Measurements from ENCODE around the gene DPP4.
"Not testable (repeated sequence)": the region's sequence is repeated elsewhere in the genome, so short reads cannot be mapped to it uniquely, and the experiment has no call there.

DPP4 gene

DNA sequence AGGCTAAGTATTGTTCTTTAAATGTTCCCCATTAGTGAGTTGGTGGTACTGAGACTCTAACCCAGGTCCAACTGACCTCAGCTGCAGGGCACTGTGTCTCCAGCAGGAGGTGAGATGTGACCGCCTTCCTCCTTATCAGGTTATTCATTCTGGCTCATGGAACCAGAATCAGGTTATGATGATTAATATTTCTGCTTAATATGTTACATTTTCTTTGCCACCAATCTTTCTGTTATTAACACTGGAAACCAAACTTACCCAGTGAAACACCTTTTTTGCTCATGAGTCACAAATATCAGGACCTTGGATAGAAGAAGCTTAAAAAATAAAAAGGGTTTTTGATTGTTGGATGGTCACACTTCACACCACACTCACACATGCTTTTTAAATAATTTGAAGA is 85.4 kb downstream of the DPP4 start:
- no peak for DNase-seq (ENCODE audit: low read depth)

DNA sequence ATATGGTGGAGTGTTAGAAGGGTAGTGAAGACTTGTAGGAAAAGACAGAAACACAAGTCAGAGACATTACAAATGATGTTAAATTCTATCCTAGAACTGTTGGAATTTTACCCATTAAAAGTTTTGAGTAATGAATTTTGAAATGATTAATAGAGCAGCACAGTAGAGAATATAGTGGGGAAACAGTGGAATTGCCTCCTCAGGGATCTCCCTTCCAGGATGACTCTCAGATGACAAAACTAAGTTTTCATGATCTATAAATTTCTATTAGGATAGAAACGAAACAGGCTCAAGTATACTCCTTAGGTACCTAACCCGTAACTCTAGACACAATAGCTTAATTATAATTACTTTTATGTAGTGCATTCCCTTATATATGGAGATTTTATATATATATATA is 86.7 kb downstream of the DPP4 start:
- no peak for DNase-seq (ENCODE audit: low read depth)

DNA sequence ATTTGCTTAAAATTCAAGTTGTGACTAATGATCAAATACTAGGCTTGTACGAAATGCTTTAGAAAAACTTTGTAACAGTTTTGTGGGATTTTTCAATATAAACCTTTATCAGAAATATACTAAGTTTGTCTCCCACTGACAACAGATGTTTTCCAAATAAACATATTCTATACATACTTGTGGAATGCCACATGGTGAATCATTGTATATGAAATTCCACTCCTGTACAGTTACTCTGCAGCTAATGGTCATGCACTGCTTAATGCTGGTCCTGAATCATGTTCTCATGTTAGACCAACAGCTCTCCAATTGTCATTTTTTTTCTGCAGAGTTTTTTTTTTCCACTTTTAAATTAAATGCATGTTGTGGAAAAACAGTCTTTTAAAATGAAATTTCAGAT is 90.1 kb downstream of the DPP4 start:
- DNase-seq (ENCODE audit: low read depth), result no peak

DNA sequence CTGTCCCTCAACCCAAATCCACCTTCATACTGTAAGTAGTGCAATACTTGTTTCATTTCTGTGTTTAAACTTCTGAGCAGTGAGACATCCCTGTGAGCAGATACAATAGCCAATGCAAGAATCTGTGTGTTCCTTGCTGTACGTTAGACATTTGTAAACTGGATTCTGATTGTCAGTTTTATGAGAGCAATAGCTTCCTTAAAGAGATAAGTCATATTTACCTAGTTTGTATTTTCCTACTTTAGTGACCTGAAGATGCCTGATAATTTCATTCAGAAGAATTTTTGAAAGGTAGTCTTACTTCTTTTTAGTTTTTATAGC is 90.7 kb downstream of the DPP4 start:
- no peak for DNase-seq (ENCODE audit: low read depth)

DNA sequence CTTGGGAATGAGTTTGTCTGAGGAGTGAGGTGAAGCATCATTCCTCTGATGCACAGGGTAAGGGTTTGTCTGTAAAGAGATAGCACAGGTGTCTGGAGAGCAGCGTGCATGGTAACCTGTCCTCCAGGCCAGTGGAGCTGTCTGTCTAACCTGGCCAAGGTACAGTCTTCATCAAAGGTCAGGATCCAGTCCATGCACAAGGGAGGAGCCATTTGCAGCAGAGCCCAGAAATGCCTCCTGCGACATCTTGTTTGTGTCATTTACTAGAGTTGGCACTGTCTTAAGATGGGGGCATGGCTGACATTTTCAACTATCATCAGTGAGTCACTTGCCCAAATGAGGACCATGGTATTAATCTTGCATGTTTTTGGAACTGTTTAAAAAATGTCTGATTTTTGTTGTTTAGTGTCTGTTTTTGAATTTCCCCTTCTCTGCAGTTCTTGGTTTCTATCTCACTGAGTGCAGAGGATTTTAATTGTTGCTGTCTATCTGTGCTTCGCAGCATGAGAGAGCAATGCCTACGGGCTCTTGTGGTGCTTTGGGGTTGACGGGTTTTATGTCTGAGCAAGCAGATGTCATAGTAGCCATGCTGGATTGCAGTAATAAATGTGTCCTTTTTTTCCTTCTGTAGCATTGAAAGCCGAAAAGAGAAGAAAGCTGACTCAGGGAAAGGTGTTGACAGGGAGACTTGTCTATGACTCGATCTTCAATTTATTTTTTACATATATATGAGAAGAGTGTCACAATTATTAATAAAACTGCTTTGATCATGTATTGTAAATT is 91.3 kb downstream of the DPP4 start:
- DNase-seq (ENCODE audit: low read depth), result no peak

DNA sequence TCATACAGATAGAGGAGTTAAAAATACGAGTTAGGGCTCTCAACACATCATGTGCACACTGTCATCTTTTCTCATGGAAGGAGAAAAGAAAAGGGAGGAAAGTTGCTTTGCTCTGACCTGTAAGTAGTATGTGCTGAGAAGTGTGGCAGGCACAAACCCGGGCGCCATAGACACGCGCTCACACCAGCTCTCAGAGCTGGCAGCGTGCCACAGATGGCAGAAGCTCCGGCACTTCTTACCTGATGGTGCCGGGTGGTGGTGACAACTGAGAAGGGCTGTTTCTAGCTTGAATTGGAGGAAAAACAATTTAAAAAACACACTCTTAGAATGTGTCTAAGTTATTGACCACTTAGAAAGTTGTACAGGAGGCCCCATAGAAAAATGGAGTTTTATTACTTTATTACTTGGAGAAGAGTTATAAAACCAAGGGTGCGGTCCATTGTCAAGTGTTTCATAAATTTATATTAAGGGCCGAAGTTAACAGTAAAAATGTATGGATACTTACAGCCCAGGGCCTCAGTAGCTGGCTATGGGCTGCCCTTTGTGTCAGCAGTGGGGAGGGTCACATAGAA is 92.2 kb downstream of the DPP4 start:
- no peak for DNase-seq (ENCODE audit: low read depth)

DNA sequence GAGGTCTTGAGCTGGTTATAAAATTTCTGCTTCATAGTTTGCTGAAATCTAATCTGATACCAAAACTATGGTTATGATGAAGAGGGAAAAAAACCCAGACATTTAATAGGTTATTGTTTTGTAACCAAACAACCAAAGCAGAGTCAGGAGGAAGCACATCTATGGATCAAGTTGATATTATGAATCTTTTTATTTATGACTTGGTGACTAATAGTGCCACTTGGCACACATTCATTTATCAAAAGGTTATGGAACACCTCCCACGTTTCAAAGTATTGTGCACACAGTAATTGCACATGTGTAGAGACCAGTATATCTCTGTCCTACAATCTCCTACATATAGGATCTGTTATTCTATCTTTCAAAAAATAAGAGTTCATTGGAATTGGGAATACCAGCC is 93.0 kb downstream of the DPP4 start:
- DNase-seq (ENCODE audit: low read depth), result no peak

DNA sequence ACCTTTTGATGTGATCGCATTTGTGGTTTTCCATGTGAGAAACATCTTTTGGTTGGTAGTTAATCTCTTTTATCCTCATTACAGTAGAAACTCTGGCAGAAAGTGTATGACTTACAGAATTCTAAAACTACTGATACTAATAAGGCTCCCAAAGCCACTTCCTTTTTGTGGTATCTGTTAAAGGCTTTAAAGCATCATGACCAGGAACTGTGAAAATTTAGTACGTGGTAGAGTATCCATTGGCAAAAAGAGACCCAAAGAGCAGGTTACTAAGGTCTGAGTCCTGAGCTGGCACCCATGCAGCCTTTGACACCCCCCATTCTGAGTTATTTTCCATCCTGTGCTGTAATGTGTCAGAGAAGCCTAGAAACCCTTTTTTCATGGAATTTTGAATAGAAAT is 94.5 kb downstream of the DPP4 start:
- DNase-seq (ENCODE audit: low read depth), result no peak

DNA sequence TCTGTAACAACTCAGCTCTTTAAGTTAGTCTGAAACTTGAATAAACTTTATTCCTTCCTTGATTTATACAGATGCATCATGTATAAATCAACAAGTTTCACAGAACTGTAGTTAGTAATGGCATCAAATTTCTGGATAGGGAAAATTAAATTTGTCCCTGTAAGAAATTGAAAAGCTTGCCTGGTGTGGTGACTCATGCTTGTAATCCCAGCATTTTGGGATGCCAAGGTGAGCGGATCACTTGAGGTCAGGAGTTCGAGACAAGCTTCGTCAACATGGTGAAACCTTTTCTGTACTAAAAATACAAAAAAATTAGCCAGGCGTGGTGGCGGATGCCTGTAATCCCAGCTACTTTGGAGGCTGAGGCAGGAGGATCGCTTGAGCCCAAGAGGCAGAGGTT is 96.1 kb downstream of the DPP4 start:
- not testable (repeated sequence) for DNase-seq (ENCODE audit: low read depth)

DNA sequence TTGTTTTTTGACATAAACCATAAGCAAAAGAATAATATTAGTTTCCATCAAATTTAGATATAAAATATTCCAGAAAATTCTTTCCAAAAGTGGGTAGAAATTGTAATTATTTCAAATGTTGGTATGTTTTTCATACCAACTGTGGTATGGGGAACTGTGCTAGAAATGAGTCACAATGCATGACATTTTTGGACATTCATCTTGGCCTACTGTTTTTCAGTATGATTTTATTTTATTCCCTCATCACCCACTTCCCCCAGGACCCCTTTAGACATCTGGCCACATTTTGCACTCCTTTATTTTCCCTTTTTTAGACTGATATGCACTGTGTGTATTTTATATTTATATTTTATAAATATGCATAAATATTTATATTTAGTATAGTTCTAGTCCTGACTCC is 97.1 kb downstream of the DPP4 start:
- DNase-seq (ENCODE audit: low read depth), result no peak

DNA sequence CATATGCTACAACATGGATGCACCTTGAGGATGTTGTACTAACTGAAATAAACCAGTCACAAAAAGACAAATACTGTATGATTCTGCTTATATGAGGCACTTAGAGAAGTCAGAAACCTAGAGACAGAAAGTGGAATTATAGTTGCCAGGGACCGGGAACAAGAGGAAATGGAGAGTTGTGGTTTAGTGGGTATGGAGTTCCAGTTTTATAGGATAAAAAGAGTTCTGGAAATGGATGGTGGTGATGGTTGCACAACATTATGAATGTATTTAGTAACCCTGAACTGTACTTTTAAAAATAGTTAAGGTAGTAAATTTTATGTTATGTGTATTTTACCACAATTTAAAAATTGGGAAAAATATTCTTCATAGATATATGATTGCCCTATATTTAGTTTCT is 97.7 kb downstream of the DPP4 start:
- DNase-seq (ENCODE audit: low read depth), result no peak

DNA sequence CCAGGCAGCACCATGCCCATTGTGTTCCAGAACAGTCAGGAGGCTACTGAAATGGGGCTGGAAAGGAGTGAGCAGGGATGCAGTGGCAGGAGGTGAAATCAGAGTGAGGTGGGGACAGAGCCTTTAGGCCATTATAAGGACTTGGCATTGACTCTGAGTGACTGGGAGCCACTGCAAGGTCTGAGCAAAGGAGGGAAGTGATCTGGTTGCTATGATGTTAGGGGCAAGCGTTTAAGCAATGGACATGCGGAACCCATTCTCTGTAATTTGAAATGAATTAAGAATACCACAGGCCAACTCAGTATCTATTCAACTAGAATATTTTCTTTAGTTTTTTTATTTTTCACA is 98.2 kb downstream of the DPP4 start:
- no peak for DNase-seq (ENCODE audit: low read depth)

DNA sequence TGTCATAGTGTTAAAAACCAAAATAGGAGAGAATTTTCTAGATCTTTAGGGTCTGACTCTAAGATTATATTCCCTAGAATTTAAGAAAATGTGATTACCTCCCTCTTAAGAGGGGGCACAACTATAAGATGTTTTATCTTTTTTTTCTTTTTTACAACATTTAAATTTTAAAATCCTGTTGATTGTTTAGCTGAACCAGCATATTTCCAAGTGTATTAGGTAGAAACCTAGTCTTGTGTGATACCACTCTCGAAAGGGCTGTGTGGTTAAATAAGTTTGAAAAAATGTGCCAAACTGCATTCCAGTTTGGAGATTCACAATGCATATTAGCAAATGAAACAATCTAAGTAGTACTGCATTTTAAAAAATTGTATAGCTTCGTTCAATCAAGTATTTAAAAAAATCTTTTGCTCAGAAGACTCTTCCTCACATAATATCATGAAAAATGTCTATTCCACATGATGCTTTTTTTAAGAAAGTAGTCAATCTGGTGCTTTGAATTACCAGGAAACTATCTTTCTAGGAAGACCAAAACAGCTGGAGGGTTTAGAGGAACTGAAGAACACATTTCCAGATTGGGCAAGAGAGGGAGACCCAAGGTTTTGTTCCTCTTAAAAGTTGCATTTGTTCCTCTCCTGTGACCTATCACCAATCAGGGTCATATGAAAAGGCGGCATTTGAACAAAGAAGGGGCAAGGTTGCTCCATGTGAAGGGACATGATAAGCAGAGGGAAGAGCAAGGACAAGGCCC is 98.8 kb downstream of the DPP4 start:
- DNase-seq (ENCODE audit: low read depth), result no peak

DNA sequence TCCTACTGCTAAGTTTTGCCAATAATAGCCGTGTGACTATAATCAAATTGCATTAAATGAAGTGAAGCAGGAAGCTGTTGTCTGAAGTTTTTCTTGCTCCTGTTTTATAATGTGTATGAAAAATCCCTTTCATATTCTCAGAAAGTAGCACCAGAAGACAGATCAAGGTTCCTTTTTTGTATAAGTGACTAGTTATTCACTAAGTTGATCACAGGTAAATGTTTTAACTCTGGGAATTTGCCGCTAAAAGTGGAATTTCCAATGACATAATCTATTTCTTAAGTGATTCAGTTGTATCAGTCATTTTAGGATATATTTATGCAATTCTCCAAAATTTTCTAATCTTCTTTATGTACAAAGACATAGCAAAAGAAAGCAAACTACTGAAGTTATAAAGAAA is 99.6 kb downstream of the DPP4 start:
- DNase-seq (ENCODE audit: low read depth), result no peak

DNA sequence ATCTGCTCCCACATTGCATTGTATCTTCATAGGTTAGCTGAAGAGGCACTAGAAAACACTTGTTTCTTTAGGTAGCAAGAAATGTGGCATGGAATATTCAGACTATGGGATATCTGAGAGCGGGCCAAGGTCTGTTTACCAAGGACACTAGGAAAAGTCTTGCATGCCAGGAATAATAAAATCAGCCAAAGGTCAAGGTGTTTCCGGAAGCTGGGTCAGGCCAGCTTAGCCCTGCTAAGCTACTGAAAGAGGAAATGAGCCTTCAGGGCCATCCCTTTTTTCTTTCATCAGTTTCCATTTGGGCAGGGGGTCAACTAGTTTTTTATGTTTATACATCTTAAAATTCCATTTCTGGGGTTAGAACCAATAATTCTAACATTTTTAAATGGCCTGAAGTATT is 101.1 kb downstream of the DPP4 start:
- no peak for DNase-seq (ENCODE audit: low read depth)

DNA sequence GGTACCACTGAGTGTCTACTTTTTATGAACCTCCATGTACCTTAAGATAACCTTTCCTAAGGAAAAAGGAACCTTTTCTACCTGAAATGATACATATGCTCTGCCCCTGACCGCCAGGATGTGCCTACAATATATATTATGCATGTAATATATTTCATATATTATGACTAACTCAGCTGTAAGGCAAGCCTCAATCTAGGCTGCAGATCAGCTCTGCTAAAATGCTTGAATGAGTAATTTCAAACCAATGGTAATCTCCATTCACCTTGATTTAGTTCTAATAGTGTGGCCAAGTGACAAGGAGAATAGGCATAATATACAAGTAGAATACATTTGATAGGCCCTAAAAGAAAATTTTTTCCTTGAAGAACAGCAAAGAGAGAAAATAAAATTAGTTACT is 101.8 kb downstream of the DPP4 start:
- DNase-seq (ENCODE audit: low read depth), result no peak

DNA sequence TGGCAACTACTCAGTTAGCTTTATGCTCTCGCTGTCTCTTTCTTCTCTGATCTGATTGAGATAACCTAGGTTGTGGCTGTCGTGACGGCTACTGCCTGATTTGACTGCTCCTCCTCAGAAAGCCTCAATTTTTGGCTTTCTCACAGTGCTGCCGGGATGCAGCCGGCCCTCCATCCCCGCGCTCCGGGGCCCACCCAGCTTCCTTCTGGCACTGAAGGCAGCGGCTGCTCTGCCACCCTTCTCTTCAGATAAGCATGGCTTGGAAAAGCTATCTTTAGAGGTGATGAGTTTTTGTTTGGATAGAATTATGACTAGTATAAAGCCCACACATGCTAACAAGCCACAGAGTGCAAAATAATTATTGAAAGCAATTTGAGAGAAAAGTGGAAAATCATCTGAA is 102.5 kb downstream of the DPP4 start:
- no peak for DNase-seq (ENCODE audit: low read depth)

DNA sequence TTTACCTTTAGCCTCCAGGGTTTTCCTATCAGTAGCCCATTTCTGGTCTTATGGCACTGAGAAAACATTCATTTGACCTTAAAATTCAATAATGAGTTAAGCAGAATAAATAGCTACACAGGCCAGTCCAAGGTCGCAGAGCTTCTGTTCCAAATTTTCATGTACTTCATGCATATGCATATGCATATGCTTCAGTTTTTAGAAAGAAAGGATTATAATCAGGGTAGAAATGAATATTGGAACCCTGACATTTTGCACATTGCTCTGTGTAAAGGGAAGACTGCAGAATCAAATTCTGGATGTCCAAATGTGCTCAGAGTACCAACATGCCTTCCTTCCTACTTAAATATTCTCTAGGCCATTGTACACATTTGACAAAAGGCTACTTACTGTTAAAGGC is 104.9 kb downstream of the DPP4 start:
- DNase-seq (ENCODE audit: low read depth), result no peak

DNA sequence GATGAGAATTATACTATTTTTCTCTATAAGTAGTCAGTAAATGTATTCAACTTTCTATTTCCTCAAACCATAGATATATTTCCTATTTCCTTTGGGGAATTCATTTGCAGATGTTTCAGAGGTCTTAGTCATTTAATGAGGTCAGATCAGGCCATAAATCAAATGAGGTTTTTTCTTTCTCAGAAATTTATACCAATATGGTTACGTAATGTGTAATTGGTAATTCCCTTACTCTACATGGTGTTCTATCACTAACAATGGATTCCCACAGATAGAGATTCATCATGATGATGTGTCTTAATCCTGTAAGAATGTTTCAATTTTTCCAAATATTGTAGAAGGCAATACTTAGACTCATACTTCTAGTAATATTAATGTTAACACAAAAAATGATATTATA is 108.0 kb downstream of the DPP4 start:
- no peak for DNase-seq (ENCODE audit: low read depth)

DNA sequence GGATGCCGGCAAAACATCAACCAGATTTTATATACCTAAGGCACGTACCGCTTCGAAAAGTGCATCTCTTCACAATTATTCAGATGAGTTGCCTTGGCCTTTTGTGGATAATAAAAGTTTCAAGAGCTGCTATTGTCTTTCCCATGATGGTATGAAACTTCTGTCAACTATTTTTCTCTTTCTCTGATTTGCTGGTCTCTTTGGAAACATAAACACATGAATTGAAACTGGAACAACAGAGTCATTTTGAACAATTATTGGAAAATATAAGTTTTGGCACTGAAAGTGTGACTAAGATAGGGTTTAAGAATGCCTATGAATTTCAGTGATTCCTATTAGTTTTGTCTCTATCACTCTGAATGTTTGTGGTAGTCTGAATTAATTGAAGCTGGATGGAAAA is 109.9 kb downstream of the DPP4 start:
- DNase-seq (ENCODE audit: low read depth), result no peak

DNA sequence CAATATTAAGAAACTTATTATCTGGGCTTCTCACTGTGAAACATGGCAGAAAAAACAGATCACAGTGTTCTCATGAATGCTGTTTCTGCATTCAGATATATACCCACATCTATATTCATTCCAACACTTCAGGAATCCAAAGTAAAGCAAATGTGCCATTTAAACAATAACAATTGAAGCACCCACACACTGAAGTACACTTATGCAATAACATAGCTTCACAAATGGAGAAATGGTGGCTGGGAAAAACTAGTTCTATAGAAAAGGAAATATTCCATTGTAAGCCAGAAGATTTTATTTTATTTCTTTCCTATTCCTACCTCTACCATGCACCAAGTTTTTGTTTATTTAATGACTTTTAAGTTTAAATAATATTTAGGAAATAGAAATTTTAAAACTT is 111.9 kb downstream of the DPP4 start:
- no peak for DNase-seq (ENCODE audit: low read depth)

DNA sequence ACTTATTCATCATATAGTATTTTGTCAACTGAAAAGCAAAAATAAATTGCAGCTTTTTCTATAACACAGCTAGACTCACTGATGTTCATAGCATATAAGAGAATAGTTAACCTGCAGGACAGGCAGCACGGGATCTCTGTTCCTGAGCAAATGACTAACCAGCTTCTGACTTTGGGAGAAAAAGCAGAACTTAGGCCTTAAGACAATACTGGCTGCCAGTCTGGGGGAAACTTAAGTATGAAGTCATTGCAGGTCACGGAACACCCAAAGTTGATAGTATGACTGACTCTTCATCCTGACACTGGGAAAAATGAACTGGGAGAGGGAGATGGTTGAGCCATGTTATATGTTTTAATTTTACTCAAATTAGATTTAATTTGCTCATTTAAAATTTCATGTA is 113.0 kb downstream of the DPP4 start:
- DNase-seq (ENCODE audit: low read depth), result no peak

DNA sequence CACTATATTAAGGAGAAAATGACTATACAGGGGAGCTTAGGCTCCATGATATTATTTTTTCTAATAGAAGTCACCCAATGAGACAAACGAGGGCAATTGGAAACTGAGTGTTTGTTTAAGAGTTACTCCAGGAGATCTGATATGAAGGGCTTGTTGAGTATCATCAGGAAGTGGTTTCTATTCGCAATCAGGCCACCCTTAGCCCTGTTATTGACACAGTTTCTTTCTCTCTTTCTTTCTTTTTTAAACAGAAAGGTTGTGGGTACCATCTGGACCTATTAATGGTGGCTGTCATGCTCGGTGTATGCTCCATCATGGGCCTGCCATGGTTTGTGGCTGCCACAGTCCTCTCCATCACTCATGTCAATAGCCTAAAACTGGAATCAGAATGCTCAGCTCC is 117.3 kb downstream of the DPP4 start:
- no peak for DNase-seq (ENCODE audit: low read depth)

DNA sequence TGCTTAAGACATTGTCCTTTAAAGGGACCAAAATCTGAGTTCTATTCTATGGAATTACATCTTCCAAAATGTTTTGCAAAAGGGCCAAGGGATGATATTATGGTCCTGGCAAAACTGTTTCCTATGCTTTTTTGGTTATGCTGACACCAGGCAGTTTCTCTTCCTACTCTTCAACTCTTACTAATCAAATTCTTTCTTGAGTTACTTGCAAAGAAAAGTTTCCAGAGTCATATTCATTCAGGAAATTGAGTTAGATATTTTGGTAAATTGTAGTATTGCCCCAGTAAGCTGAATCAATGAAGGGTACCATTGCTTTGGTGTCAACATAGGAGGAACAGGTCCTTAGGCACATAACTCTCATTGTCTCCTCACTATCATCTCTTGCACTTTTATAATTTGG is 118.8 kb downstream of the DPP4 start:
- DNase-seq (ENCODE audit: low read depth), result no peak
